ENCODE results near the gene CST7.

- TF ChIP-seq, protein P1, sequence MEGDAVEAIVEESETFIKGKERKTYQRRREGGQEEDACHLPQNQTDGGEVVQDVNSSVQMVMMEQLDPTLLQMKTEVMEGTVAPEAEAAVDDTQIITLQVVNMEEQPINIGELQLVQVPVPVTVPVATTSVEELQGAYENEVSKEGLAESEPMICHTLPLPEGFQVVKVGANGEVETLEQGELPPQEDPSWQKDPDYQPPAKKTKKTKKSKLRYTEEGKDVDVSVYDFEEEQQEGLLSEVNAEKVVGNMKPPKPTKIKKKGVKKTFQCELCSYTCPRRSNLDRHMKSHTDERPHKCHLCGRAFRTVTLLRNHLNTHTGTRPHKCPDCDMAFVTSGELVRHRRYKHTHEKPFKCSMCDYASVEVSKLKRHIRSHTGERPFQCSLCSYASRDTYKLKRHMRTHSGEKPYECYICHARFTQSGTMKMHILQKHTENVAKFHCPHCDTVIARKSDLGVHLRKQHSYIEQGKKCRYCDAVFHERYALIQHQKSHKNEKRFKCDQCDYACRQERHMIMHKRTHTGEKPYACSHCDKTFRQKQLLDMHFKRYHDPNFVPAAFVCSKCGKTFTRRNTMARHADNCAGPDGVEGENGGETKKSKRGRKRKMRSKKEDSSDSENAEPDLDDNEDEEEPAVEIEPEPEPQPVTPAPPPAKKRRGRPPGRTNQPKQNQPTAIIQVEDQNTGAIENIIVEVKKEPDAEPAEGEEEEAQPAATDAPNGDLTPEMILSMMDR (IDR thresholded peaks at IDR 0.05; ENCODE audit: insufficient read depth, low read length, poor library complexity, severe bottlenecking) = no peak
- no peak for TF ChIP-seq EZH2phosphoT487 (conservative IDR thresholded peaks at IDR 0.05; ENCODE audit: low read length)
These were observed 38.6 kb upstream of the CST7 start for GRCh38 chr20:24910461-24910860.
